ENCODE measurements around the gene KIF21A.

Gene KIF21A

DNA sequence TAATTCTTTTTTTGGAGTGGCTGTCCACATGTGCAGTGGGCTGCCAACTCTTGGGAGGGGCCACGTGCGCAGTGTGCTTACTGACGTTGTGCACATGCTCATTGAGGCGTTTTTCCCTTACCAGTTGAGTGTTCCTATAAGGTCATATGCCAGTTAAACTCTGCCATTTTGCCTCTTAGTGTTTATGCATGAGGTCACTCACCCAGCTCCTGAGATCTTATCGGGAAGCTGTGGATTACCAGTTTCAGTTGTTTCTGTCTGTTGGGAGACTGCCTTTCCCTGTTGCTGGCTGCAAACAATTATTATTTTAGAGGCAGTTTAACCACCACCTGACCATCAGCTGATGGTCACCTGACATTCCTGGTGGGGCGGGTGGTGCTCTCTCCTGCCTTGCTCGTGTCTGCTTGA lies 16.1 kb upstream of the KIF21A start:
- no peaks in the 10 kb centered on the region for H3K4me1 ChIP-seq (ENCODE audit: control insufficient read depth in 1 of 2, insufficient read depth in 2 of 2, low read length in 2 of 2)
- H3K27ac ChIP-seq (ENCODE audit: low read depth, low read length) = no peak overlapping the region
- H3K4me3 ChIP-seq (ENCODE audit: low read depth in 1 of 2, low read length in 2 of 2) = no peak overlapping the region
- no peaks in the 10 kb centered on the region for H3K9me3 ChIP-seq (ENCODE audit: control insufficient read depth in 1 of 2, low read length in 2 of 2)
- H3K36me3 ChIP-seq (ENCODE audit: control insufficient read depth in 1 of 2, insufficient read depth in 2 of 2, low read length in 2 of 2) = no peaks in the 10 kb centered on the region
- H3K27me3 ChIP-seq (ENCODE audit: control insufficient read depth in 1 of 2, insufficient read depth in 2 of 2, low read length in 2 of 2) = no peaks in the 10 kb centered on the region
- no peak overlapping the region for H3K9ac ChIP-seq (ENCODE audit: low read depth in 1 of 2, low read length in 2 of 2)

DNA sequence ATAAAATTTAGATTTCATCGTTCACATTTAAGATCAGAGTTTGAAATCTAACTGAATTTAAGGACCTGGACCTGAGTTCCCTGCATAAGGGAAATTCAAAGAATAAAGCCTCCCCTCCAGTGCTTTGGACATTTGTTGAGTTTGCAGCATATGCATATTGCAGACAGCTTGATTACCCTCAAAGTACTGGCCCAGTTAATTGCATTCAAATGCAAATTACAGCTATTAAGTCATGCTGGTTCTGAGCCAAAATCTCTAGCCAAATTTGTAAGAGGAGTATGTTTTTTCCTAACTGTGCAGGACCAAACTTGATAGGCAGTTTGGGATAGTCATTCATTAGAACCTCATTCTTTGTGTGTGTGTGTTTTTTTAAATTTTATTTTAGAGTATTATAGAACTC lies 9.1 kb upstream of the KIF21A start:
- Histone ChIP-seq H3K9me3 (ENCODE audit: control insufficient read depth in 1 of 2, low read length in 2 of 2) (no peaks in the 10 kb centered on the region), H3K9ac (ENCODE audit: low read depth in 1 of 2, low read length in 2 of 2) (no peak overlapping the region), H3K27me3 (ENCODE audit: control insufficient read depth in 1 of 2, insufficient read depth in 2 of 2, low read length in 2 of 2) (no peaks in the 10 kb centered on the region), H3K4me1 (ENCODE audit: control insufficient read depth in 1 of 2, insufficient read depth in 2 of 2, low read length in 2 of 2) (no peaks in the 10 kb centered on the region), H3K36me3 (ENCODE audit: control insufficient read depth in 1 of 2, insufficient read depth in 2 of 2, low read length in 2 of 2) (no peaks in the 10 kb centered on the region), H3K27ac (ENCODE audit: low read depth, low read length) (no peak overlapping the region), H3K4me3 (ENCODE audit: low read depth in 1 of 2, low read length in 2 of 2) (no peak overlapping the region)

DNA sequence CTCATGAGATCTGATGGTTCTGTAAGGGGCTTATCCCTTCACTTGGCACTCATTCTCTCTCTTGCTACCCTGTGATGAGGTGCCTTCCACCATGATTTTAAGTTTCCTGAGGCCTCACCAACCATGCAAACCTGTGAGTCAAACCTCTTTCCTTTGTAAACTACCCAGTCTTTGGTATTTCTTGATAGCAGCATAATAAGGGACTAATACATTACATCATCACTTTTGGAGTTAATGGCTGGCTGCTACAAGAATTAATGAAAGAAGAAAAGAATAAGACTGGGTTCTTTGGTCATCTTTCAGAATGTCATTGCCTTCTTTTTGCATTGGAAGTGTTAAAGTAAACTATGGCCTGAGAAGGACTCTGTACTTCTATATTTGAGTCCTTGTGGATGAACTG lies 5.1 kb upstream of the KIF21A start:
- Histone ChIP-seq H3K4me1 (ENCODE audit: control insufficient read depth in 1 of 2, insufficient read depth in 2 of 2, low read length in 2 of 2) (peaks cover 0 to 9% of the 10 kb centered on the region in 2 donors), H3K27me3 (ENCODE audit: control insufficient read depth in 1 of 2, insufficient read depth in 2 of 2, low read length in 2 of 2) (no peaks in the 10 kb centered on the region), H3K36me3 (ENCODE audit: control insufficient read depth in 1 of 2, insufficient read depth in 2 of 2, low read length in 2 of 2) (no peaks in the 10 kb centered on the region), H3K4me3 (ENCODE audit: low read depth in 1 of 2, low read length in 2 of 2) (no peak overlapping the region), H3K27ac (ENCODE audit: low read depth, low read length) (no peak overlapping the region), H3K9me3 (ENCODE audit: control insufficient read depth in 1 of 2, low read length in 2 of 2) (no peaks in the 10 kb centered on the region), H3K9ac (ENCODE audit: low read depth in 1 of 2, low read length in 2 of 2) (no peak overlapping the region)

DNA sequence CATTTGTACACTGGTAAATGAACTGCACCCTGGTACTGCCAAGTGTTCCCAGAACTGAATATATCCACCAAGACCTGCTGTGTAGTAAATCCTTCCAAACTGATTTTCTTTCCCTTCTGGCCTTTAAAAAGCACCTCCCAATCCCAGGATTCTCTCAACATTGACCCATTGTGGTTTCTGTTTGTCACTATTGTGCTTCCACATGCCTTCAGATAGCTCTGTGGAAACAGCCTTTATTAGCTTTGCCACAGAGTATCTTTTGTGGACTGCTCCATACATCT lies 949 bp upstream of the KIF21A start:
- H3K27ac ChIP-seq (ENCODE audit: low read depth, low read length) = peak overlapping the region; percentile 89
- H3K36me3 ChIP-seq (ENCODE audit: control insufficient read depth in 1 of 2, insufficient read depth in 2 of 2, low read length in 2 of 2) = no peaks in the 10 kb centered on the region
- peaks cover 4 to 17% of the 10 kb centered on the region in 2 donors for H3K4me1 ChIP-seq (ENCODE audit: control insufficient read depth in 1 of 2, insufficient read depth in 2 of 2, low read length in 2 of 2)
- H3K27me3 ChIP-seq (ENCODE audit: control insufficient read depth in 1 of 2, insufficient read depth in 2 of 2, low read length in 2 of 2) = no peaks in the 10 kb centered on the region
- H3K9ac ChIP-seq (ENCODE audit: low read depth in 1 of 2, low read length in 2 of 2) = peak overlapping the region in 1 of 2 donors; percentile 78
- peak overlapping the region; percentile 71 to 92 for H3K4me3 ChIP-seq (ENCODE audit: low read depth in 1 of 2, low read length in 2 of 2)
- H3K9me3 ChIP-seq (ENCODE audit: control insufficient read depth in 1 of 2, low read length in 2 of 2) = no peaks in the 10 kb centered on the region

DNA sequence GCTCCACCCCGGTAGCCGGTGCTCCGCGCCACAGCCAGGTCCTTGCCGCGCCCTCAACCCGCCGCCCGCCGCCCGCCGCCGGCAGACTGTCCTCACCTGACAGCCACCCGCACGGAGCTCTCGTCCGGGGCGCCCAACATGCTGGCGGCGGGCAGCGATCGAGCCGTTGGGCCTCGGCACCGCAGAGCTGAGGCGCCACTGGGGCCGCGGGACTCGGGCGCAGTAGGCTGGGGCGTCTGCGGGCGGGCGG lies 164 bp downstream of the KIF21A start:
- H3K27me3 ChIP-seq (ENCODE audit: control insufficient read depth in 1 of 2, insufficient read depth in 2 of 2, low read length in 2 of 2) = no peaks in the 10 kb centered on the region
- peak overlapping the region; percentile 93 for H3K27ac ChIP-seq (ENCODE audit: low read depth, low read length)
- H3K36me3 ChIP-seq (ENCODE audit: control insufficient read depth in 1 of 2, insufficient read depth in 2 of 2, low read length in 2 of 2) = no peaks in the 10 kb centered on the region
- H3K4me3 ChIP-seq (ENCODE audit: low read depth in 1 of 2, low read length in 2 of 2) = peak overlapping the region; percentile 76 to 92
- H3K9me3 ChIP-seq (ENCODE audit: control insufficient read depth in 1 of 2, low read length in 2 of 2) = no peaks in the 10 kb centered on the region
- H3K9ac ChIP-seq (ENCODE audit: low read depth in 1 of 2, low read length in 2 of 2) = peak overlapping the region; percentile 70 to 73
- H3K4me1 ChIP-seq (ENCODE audit: control insufficient read depth in 1 of 2, insufficient read depth in 2 of 2, low read length in 2 of 2) = peaks cover 4 to 17% of the 10 kb centered on the region in 2 donors

DNA sequence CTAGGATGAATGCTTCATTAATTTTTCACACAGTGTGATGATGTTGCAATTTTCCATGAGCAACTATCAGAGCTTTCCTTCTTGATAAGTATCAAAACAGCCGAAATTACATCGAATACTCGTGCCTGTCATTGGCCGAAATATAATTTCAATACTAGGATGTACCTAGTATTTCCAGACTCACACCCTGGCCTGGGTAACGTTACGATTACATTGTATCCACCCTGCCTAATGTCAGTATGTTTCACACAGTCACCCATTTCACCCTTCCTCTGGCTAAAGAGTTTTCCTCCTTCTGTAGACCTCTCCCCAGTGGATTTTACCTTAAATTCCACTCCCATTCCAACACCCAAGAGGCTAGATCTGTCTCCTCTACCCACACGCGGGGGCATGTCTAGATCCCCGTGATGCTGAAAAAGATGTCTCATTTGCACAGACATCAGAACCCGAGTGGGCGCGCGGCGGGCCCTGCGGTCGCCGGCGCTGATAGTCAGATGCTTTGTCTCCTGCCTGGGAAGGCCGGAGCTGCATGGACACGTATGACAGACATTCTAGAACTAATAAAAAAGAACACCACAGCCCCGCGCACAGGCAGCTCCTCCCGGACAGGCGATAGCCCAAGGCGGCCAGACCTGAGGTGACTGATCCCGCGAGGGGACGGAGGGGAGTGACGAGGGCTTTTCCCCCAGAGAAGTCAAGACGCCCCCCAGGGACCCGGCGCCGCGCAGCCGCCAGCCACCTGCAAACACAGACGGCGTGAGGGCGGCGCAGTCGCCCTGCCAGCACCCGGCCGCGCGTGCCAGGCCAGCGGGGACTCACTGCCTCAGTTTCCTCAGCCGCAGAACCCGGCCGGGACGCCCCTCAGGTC lies 723 bp downstream of the KIF21A start:
- no peaks in the 10 kb centered on the region for H3K9me3 ChIP-seq (ENCODE audit: control insufficient read depth in 1 of 2, low read length in 2 of 2)
- H3K4me1 ChIP-seq (ENCODE audit: control insufficient read depth in 1 of 2, insufficient read depth in 2 of 2, low read length in 2 of 2) = peaks cover 4 to 17% of the 10 kb centered on the region in 2 donors
- peak overlapping the region; percentile 76 to 92 for H3K4me3 ChIP-seq (ENCODE audit: low read depth in 1 of 2, low read length in 2 of 2)
- no peaks in the 10 kb centered on the region for H3K36me3 ChIP-seq (ENCODE audit: control insufficient read depth in 1 of 2, insufficient read depth in 2 of 2, low read length in 2 of 2)
- peak overlapping the region; percentile 93 for H3K27ac ChIP-seq (ENCODE audit: low read depth, low read length)
- no peaks in the 10 kb centered on the region for H3K27me3 ChIP-seq (ENCODE audit: control insufficient read depth in 1 of 2, insufficient read depth in 2 of 2, low read length in 2 of 2)
- H3K9ac ChIP-seq (ENCODE audit: low read depth in 1 of 2, low read length in 2 of 2) = peak overlapping the region; percentile 70 to 73

DNA sequence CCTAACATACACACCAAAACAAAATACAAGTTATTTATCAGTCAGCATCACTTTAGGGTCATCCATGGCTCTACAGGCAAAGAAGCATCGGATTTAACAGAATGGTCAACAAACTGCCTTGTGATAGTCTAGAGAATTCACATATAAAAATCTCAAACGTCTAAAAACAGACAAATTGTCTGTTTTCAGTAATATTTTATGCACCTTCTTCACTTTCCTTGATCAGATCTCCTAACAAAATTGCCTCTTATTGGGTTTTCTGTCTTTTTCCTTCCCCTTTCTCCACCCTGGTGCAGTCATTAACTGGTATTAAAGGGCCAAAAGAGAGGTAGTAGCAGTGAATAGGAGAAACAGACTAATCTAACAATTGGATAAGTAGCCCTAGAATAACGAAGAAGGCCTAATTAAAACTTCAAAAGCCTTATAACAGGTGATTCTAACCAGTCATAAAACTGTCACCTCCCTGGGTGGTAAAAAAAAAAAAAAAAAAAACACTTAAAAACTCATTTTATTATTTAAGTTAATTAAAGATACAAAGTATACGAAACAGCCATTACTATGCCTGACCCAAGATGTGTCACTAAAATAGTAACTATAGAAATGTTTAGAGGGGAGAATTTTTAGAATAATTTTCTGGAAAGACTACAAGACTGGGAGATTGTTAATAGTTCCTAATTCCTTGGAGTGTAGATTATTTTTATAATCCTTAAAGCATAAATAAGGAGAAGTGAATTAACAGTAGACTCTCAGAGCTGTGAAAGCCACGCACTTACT lies 1.5 kb downstream of the KIF21A start:
- Histone ChIP-seq H3K4me3 (ENCODE audit: low read depth in 1 of 2, low read length in 2 of 2) (peak overlapping the region; percentile 76 to 92), H3K9me3 (ENCODE audit: control insufficient read depth in 1 of 2, low read length in 2 of 2) (no peaks in the 10 kb centered on the region), H3K4me1 (ENCODE audit: control insufficient read depth in 1 of 2, insufficient read depth in 2 of 2, low read length in 2 of 2) (peaks cover 4 to 17% of the 10 kb centered on the region in 2 donors), H3K27me3 (ENCODE audit: control insufficient read depth in 1 of 2, insufficient read depth in 2 of 2, low read length in 2 of 2) (no peaks in the 10 kb centered on the region), H3K27ac (ENCODE audit: low read depth, low read length) (no peak overlapping the region), H3K36me3 (ENCODE audit: control insufficient read depth in 1 of 2, insufficient read depth in 2 of 2, low read length in 2 of 2) (no peaks in the 10 kb centered on the region), H3K9ac (ENCODE audit: low read depth in 1 of 2, low read length in 2 of 2) (peak overlapping the region in 1 of 2 donors; percentile 73)

DNA sequence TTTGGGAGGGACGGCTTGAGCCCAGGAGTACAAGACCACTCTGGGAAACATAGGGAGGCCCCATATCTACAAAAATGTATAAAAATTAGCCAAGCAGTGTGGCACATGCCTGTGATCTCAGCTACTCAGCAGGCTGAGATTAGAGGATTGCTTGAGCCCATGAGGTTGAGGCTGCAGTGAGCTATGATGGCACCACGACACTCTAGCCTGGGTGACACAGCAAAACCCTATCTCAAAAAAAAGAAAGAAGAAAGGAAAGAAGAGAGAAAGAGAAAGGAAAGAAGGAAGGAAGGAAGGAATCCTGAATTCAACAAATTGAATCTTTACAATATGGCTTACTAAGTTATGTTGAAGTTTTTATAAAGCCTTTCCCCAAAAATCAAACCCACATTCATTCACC lies 2.1 kb downstream of the KIF21A start:
- no peaks in the 10 kb centered on the region for H3K27me3 ChIP-seq (ENCODE audit: control insufficient read depth in 1 of 2, insufficient read depth in 2 of 2, low read length in 2 of 2)
- H3K4me1 ChIP-seq (ENCODE audit: control insufficient read depth in 1 of 2, insufficient read depth in 2 of 2, low read length in 2 of 2) = peaks cover 4 to 17% of the 10 kb centered on the region in 2 donors
- H3K27ac ChIP-seq (ENCODE audit: low read depth, low read length) = no peak overlapping the region
- H3K9me3 ChIP-seq (ENCODE audit: control insufficient read depth in 1 of 2, low read length in 2 of 2) = no peaks in the 10 kb centered on the region
- no peak overlapping the region for H3K9ac ChIP-seq (ENCODE audit: low read depth in 1 of 2, low read length in 2 of 2)
- H3K4me3 ChIP-seq (ENCODE audit: low read depth in 1 of 2, low read length in 2 of 2) = no peak overlapping the region
- no peaks in the 10 kb centered on the region for H3K36me3 ChIP-seq (ENCODE audit: control insufficient read depth in 1 of 2, insufficient read depth in 2 of 2, low read length in 2 of 2)

DNA sequence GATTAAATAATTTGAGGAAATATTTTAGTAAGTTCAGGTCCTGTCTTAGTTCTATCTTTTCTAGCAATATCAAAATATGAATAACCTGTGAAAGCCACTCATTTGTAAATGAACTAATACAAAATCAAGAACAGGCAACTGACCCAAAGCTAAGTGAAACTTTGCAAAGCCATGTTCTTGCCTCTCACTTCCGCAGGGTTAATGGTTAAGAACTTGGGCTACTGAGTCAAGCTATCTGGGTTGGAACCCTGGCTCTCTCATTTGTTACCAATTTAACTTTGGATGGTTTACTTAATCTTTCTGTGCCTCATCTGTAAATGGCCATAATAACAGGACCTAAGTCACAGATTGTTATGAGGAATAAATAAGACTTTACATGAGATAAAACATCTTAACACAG lies 2.8 kb downstream of the KIF21A start:
- no peak overlapping the region for H3K4me3 ChIP-seq (ENCODE audit: low read depth in 1 of 2, low read length in 2 of 2)
- no peak overlapping the region for H3K9ac ChIP-seq (ENCODE audit: low read depth in 1 of 2, low read length in 2 of 2)
- no peaks in the 10 kb centered on the region for H3K36me3 ChIP-seq (ENCODE audit: control insufficient read depth in 1 of 2, insufficient read depth in 2 of 2, low read length in 2 of 2)
- H3K9me3 ChIP-seq (ENCODE audit: control insufficient read depth in 1 of 2, low read length in 2 of 2) = no peaks in the 10 kb centered on the region
- no peaks in the 10 kb centered on the region for H3K27me3 ChIP-seq (ENCODE audit: control insufficient read depth in 1 of 2, insufficient read depth in 2 of 2, low read length in 2 of 2)
- H3K27ac ChIP-seq (ENCODE audit: low read depth, low read length) = no peak overlapping the region
- H3K4me1 ChIP-seq (ENCODE audit: control insufficient read depth in 1 of 2, insufficient read depth in 2 of 2, low read length in 2 of 2) = peaks cover 4 to 17% of the 10 kb centered on the region in 2 donors

DNA sequence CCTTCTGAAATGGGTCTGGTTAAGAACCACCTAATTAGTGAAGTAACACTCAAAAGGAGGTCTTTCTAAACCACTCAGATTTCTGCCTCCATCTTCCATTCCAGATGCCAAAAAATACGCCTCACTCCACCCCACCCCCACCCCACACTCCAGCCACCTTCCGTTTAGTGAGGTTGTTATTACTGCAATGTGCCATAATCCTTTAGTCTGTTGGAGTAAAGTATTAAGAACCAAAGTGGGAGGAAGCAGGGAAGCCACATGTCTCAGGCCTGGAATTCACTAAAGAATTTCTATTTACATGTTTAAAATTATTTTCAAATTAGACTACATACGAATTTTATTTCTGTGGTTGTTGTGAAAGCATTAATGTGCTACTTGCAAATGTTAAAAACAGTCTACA lies 7.4 kb downstream of the KIF21A start:
- H3K4me1 ChIP-seq (ENCODE audit: control insufficient read depth in 1 of 2, insufficient read depth in 2 of 2, low read length in 2 of 2) = no peaks in the 10 kb centered on the region
- H3K4me3 ChIP-seq (ENCODE audit: low read depth in 1 of 2, low read length in 2 of 2) = no peak overlapping the region
- no peak overlapping the region for H3K27ac ChIP-seq (ENCODE audit: low read depth, low read length)
- no peak overlapping the region for H3K9ac ChIP-seq (ENCODE audit: low read depth in 1 of 2, low read length in 2 of 2)
- no peaks in the 10 kb centered on the region for H3K9me3 ChIP-seq (ENCODE audit: control insufficient read depth in 1 of 2, low read length in 2 of 2)
- no peaks in the 10 kb centered on the region for H3K27me3 ChIP-seq (ENCODE audit: control insufficient read depth in 1 of 2, insufficient read depth in 2 of 2, low read length in 2 of 2)
- no peaks in the 10 kb centered on the region for H3K36me3 ChIP-seq (ENCODE audit: control insufficient read depth in 1 of 2, insufficient read depth in 2 of 2, low read length in 2 of 2)
